Forelimb muscle (tissue), 1 donor: ENCODE data around the gene AJM1. TPM values are rescaled to one million over a fixed set of nuclear protein-coding genes. Genes with fewer than 3 reads are reported as not detected.
A peak's percentile ranks its signal among the peaks of the same experiment; 100 is the strongest.

Experiments used
- DNase-seq: peaks from one replicate; pipeline ENCODE4 v3.0.0-alpha.2; 2013; ENCODE audit warnings: low read depth
- polyA plus RNA-seq: library from polyadenylated mRNA; unstranded; fragments of 120-200 nt; gene quantifications from one replicate; pipeline ENCODE4 v1.2.1, GENCODE V29; 2013; ENCODE audit not compliant: insufficient read length

The AJM1 gene
- polyA plus RNA-seq, 1 donor = 2.4 TPM

DNA sequence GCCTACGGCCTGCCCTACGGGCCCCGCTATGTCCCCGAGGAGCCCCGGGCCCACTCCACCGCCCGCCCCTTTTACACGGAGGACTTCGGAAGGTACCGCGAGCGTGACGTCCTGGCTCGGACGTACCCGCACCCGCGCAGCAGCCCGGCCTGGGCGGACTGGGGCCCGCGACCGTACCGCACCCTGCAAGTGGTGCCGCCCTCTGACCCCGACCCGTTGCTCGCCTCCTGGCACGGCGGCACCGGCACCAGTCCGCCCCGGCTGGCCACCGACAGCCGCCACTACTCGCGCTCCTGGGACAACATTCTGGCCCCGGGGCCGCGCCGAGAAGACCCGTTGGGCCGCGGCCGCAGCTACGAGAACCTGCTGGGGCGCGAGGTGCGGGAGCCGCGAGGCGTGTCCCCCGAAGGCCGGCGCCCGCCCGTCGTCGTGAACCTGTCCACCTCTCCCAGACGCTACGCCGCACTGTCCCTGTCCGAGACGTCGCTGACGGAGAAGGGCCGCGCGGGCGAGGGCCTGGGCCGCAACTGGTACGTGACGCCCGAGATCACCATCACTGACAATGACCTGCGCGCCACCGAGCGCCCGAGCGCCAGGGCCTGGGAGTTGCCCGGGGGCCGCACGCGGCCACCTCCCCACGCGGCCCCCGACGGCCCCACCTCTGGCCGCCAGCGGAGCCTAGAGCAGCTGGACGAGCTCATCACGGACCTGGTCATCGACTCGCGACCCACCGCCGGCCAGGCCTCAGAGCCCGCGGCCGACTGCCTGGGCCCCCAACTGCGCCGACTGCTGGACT is 3.4 kb downstream of the AJM1 start:
- no peak for DNase-seq

DNA sequence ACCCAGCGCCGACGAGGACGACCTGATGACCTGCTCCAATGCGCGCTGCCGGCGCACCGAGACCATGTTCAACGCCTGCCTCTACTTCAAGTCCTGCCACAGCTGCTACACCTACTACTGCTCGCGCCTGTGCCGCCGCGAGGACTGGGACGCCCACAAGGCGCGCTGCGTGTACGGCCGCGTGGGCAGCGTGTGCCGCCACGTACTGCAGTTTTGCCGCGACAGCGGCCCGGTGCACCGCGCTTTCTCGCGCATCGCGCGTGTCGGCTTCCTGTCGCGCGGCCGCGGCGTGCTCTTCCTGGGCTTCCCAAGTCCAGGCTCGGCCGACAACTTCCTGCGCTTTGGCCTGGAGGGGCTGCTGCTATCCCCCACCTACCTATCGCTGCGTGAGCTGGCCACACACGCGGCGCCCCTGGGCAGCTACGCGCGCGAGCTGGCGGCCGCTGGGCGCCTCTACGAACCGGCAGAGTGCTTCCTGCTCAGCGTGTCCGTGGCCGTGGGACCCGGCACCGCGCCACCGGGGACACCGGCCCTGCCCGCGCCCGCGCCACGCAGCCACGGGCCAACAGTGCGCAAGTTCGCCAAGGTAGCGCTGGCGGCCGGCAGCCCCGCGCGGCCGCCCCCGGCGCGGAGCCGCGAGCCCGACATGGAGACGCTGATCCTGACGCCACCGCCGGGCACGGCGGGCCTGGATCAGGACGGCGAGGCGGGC is 4.3 kb downstream of the AJM1 start:
- DNase-seq = no peak

DNA sequence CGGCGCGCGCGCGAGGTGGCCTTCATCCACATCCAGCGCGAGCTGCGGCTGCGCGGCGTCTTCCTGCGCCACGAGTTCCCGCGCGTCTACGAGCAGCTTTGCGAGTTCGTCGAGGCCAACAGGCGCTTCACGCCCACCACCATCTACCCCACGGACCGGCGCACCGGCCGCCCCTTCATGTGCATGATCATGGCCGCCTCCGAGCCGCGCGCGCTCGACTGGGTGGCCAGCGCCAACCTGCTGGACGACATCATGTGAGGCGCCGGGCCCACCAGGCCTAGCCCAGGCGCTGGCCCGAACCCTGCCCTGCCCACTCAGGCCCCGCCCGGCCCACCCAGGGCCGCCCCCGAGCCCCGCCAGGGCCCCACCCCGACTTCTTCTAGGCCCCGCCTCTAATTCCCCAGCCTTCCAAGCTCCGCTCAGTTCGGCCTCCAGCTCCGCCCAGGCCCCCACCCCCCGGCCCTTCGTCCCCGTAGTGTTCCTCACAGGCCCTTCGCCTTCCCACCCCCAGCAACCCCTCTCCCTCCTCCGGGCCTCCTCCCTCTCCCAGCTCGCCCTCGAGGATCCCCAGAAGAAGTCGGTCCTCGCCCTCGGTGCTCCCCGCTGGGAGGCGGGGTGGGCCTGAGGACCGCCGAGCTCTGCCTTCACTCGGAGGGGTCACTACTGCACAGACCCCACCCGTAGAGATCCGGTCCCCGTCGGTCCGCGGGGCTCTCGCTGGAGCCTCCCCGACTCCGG is 5.0 kb downstream of the AJM1 start:
- no peak for DNase-seq

DNA sequence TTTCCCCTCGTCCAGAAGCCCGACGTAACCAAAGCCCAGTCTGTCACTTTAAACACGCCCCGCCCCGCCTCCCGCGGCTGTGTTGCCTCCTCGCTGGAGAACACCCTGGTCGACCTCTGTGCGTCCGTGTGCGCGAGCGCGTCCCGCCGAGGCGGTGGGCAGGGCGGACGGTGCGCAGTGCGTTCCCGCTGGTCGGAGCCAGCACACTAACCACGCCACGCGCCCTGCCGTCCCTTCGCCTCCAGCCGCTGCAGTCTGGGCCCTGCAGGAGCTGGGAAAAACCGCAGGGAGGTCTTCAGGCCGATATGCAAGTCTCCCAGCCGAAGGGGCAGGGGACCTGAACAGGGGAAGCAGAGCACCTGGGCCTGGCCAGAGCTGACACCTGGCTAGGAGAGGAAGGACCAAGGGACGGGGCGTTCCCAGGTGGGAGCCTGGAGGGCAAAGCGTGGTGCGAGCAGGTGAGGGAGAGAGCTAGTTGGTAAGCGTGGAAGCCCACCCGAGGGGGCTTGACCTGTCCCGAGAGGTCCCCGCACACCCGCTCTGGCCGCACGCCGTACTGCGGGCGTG is 5.6 kb downstream of the AJM1 start:
- no peak for DNase-seq

DNA sequence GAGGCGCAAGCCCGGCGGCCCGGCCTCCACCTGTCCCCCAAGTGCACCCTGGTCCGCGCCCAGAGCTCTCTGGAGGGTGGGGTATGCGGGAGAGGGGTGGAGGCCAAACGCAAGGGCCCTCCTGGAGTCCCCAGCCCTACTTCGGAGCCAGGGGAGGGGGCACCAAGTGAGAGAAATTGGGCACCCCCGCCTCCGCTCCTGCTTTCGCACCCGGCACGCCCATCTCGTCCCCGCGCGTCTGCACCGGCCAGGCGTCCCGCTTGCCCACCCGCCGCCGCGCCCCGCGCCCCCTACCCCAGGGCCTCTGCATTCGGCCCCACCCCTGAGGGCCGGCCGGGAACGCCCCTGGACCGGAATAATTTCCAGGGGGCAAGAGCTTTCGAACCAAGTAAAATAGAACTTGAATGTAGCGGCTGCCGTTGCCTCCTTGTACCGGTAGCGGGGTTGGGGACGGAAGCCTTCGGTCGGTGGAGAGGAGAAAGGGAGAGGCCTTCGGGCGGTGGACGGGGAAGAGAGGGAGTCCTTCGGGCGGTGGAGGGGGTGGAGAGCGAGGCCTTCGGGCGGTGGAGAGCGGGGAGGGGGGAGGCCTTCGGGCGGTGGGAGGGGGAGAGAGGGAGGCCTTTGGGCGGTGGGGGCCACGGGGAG is 6.2 kb downstream of the AJM1 start:
- DNase-seq = no peak

DNA sequence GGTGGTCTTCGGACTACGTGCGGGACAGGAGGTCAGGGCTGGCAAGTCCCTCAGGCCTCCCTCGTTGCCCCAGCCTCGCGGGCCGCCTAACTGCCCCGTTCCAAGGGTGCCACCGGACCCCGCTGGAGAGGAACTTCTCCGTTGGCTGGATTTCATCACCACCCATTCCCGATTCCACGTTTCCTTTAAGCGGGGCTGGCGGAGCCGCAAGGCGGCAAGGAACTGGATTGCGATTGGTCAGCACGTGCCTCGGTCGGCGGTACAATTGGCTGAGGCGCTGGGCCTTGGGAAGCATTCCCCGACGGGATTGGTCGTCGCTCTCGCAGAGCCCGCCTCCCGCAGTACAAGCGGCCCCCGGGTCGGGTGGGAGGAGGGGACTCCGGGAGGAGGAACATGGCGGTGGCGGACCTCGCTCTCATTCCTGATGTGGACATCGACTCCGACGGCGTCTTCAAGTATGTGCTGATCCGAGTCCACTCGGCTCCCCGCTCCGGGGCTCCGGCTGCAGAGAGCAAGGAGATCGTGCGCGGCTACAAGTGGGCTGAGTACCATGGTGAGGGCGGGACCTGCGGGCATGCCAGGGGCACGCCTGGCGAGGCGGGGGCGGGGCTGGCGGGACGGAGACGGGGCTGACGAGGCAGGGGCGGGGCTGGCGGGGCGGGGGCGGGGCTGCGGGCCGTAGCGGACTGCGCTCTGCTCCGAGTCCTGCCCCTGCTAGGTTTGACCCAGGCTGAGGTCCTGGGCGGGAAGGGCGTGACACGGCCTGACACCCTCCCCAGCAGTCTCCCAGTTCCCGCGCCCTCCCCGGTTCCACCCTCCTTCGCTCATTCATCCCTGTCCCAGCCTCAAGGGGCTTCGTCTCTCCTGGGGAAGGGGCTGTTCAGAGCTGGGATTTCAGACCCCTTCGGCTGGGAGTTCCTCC is 7.0 kb downstream of the AJM1 start, which contains the start of gene PHPT1:
TSS of gene PHPT1 (plus strand) at position 372 of the 922 bp plus-strand sequence. CDS start at position 394, 22 bp downstream.
- DNase-seq = peak; percentile 99

DNA sequence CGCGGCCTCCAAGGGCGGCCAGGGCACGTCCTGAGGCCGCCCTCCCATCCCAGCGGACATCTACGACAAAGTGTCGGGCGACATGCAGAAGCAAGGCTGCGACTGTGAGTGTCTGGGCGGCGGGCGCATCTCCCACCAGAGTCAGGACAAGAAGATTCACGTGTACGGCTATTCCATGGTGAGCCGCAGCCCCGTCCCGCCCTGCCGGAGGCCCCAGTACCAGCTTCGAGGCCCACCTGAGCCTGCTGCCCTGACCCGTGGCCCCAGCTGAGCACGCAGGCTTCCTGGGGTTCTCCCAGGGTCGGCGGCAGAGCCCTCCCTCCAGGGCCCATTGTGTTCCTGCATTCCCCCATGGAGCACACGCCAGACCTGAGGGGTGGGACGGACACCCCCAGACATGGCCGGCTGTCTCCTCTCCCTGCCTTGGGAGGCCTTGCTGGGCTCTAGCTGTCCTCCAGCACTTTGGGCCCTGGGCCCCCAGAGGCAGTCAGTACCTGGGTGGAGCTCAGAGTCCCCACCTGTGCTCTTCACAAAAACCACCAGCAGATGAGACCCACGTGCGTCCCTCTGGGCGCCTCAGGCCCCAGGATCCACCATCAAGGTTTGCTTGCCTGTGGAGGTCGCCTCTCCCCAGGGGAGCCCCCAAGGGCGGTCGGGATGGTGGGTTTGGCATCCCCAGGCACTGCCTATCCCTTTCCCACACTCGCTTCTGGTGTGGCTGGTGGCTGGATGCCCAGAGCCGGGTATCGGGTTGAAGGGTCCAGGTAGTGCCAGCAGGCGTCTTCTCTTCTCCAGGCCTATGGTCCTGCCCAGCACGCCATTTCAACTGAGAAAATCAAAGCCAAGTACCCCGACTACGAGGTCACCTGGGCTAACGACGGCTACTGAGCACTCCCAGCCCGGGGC is 7.9 kb downstream of the AJM1 start:
- DNase-seq = no peak

DNA sequence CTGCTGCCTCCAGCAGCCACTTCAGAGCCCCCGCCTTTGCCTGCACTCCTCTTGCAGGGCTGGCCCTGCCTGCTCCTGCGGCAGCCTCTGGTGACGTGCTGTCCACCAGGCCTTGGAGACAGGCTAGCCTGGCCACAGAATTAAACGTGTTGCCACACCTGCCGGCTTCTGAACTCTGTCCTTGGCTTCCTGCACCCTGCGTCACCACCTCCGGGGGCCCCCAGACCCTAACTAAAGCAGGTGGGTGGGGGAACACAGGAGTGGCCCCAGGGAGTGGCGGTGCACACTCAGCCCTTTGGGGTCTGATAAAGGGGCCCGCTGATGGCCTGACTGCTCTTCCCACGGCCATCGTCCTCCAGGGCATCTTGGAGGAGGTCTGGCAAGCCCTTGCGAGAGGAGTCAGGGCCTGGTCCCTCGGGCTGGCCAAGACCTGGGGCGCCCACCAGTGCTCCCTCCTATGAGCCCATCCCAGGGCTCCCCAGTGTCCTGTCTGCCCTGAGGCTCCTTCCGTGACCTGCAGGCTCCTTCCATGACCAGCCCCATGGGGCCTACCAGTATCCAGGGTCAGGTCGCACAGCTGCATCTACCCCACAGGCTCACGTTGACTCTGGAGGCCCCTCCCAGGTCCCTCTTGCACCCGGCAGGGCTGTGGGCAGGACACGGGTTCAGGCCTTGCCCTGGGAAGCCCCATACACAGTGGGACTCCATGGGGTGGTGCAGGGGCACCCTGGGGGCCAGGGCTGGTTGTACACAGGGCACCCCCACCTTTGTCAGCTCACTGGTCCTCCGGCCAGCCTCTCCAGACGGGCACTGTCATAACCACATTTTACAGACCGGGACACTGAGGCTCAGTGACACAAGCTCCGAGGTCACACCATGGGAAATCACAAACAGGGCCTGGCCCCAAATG is 8.8 kb downstream of the AJM1 start:
- DNase-seq = no peak

DNA sequence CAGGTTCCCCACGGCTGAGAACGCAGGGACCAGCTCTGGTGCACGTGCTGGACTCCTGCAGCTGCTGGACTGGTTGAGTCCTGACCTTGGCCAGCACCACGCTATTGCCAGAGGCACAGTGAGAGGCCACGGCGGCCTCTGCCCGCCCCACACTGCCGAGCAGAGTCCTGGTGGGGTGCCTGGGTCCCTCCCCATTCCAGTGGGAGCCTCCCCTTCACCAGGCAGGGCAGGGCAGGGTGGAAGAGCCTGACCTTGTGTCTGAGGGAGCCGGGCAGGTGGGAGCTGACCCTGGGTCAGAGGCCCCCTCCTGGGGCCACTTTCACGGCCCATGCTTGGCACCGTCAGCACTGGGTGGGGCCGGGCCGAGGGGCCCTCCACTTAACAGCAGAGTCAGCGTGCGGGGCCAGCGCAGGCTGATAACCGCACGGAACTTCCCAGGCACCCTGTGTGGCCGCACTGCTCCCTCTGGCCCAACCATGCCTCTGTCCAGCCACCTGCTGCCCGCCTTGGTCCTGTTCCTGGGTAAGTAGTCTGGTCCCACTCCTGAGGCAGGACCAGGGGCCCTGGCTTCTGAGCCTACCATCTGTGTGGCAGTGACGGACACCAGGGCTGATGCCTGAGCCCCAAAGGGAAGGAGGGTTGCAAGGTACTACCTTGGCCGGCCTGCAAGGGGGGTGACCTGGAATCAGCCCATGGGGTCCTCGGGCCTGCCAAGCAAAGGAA is 9.8 kb downstream of the AJM1 start, which contains the start of gene MAMDC4:
TSS of gene MAMDC4 (plus strand) at position 406 of the 723 bp plus-strand sequence. CDS start at position 477, 71 bp downstream.
- no peak for DNase-seq

DNA sequence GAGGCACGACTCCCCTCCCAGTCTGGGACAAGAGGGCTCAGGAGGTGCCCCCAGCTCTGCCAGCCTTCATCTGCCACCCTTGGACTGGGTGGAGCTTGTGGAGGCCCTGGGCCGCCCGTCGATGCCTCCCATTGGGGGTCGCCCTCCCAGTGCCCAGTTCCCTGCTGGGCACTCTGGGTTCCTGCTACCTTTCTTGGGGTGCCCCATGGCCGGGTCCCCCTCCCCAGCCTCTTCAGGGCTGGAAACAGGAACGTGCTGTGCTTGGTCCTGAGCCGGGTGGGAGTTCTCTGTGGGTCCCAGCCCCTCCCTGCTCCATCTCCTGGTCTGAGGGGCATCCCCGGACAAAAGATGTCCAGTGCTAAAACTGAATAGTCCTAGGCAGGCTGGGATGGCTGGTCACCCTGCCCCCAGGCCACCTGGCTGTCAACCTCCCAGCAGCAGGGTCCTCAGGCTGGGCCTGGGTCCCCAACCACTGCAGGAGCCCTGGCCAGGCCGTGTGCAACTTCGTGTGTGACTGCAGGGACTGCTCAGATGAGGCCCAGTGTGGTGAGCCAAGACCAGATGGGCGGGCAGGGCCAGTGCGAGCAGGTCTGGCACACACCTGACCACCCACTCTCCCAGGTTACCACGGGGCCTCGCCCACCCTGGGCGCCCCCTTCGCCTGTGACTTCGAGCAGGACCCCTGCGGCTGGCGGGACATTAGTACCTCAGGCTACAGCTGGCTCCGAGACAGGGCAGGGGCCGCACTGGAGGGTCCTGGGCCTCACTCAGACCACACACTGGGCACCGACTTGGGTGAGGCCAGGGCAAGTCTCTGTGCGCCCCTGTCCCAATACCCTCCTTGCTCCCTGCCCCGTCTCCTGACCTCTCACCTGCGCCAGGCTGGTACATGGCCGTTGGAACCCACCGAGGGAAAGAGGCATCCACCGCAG is 10.7 kb downstream of the AJM1 start:
- no peak for DNase-seq

DNA sequence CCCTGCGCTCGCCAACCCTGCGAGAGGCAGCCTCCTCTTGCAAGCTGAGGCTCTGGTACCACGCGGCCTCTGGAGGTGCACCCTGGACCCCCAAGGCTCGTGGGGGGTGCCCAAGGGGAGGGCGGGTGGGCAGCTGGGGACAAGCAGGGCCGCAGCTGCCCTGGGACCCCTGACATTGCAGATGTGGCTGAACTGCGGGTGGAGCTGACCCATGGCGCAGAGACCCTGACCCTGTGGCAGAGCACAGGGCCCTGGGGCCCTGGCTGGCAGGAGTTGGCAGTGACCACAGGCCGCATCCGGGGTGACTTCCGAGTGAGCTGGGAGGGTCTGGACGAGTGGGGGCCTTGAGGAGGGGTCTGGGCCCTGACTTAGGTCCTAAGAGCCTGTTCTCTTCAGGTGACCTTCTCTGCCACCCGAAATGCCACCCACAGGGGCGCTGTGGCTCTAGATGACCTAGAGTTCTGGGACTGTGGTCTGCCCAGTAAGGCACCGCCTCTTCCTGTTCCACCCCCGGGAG is 11.4 kb downstream of the AJM1 start:
- DNase-seq = no peak

DNA sequence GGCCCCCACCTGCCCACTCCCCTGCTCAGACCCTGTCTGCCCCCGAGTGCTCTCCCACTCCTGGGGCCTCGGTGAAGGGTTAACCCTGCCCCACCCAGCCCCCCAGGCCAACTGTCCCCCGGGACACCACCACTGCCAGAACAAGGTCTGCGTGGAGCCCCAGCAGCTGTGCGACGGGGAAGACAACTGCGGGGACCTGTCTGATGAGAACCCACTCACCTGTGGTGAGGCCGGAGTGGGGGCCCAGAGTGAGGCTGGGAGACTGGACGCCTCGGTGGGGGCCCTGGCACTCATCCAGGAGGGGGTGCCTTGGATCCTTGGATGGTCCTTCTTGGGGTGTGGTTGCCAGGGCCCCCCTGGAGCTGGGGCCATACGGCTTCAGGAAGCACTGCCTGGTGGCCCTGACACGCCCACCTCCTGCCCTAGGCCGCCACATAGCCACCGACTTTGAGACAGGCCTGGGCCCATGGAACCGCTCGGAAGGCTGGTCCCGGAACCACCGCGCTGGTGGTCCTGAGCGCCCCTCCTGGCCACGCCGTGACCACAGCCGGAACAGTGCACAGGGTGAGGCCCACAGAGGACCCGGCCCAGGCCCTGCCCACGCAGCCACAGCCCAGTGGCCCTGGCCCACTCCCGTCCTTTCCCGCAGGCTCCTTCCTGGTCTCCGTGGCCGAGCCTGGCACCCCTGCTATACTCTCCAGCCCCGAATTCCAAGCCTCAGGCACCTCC is 12.0 kb downstream of the AJM1 start:
- DNase-seq = no peak

DNA sequence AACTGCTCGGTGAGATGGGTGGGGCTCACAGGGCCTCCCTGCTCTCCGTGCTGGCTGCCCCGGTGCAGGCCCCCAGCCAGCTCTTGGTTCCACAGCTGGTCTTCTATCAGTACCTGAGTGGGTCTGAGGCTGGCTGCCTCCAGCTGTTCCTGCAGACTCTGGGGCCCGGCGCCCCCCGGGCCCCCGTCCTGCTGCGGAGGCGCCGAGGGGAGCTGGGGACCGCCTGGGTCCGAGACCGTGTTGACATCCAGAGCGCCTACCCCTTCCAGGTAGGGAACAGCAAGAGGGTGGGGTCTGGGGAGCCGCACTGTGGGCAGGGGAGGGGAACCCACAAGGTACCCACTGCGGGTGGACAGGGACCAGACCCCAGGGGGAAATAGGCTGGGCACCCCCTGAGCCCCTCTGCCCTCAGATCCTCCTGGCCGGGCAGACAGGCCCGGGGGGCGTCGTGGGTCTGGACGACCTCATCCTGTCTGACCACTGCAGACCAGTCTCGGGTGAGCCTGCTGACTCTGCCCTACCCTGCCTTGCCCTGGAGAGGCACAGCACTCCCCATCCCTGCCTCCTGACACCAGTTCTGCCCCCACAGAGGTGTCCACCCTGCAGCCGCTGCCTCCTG is 12.7 kb downstream of the AJM1 start:
- no peak for DNase-seq

DNA sequence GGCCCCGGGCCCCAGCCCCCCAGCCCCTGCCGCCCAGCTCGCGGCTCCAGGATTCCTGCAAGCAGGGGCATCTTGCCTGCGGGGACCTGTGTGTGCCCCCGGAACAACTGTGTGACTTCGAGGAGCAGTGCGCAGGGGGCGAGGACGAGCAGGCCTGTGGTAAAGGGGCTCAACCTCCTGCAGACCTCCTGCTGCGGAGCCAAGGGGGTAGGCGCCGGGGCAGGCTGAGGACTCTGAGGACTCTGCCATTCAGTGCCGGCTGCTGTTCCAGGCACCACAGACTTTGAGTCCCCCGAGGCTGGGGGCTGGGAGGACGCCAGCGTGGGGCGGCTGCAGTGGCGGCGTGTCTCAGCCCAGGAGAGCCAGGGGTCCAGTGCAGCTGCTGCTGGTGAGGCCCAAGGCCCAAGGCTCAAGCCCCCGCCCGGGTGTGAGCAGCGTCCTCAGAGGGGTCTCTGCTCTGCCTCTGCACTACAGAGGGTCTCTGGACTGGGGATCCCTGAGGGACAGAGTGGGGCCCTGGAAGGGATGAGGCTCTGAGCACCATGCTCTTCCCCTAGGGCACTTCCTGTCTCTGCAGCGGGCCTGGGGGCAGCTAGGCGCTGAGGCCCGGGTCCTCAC is 13.3 kb downstream of the AJM1 start:
- no peak for DNase-seq

DNA sequence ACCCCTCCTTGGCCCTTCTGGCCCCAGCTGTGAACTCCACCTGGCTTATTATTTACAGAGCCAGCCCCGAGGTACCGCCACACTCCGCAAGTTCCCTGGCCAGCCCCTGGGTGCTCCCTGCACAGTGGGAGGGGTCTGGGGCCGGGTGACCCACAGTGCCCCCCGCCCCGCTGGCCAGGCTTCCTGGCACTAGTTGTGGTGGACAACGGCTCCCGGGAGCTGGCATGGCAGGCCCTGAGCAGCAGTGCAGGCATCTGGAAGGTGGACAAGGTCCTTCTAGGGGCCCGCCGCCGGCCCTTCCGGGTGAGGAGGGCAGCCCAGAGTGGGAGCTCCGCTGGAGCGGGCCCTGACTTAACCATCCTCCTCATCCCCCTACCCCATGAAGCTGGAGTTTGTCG is 13.8 kb downstream of the AJM1 start:
- DNase-seq = no peak
